ENCODE data around the gene CRPPA.

- TF ChIP-seq, protein P1, sequence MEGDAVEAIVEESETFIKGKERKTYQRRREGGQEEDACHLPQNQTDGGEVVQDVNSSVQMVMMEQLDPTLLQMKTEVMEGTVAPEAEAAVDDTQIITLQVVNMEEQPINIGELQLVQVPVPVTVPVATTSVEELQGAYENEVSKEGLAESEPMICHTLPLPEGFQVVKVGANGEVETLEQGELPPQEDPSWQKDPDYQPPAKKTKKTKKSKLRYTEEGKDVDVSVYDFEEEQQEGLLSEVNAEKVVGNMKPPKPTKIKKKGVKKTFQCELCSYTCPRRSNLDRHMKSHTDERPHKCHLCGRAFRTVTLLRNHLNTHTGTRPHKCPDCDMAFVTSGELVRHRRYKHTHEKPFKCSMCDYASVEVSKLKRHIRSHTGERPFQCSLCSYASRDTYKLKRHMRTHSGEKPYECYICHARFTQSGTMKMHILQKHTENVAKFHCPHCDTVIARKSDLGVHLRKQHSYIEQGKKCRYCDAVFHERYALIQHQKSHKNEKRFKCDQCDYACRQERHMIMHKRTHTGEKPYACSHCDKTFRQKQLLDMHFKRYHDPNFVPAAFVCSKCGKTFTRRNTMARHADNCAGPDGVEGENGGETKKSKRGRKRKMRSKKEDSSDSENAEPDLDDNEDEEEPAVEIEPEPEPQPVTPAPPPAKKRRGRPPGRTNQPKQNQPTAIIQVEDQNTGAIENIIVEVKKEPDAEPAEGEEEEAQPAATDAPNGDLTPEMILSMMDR (IDR thresholded peaks at IDR 0.05; ENCODE audit: insufficient read depth, low read depth, low read length): no peak
- TF ChIP-seq EZH2 (IDR thresholded peaks at IDR 0.05; ENCODE audit: insufficient read depth, low read length): no peak
Observed at GRCh38 chr7:16392990-16393523, 28.3 kb downstream of the CRPPA start.
